SU-DHL-6 (cell line): ENCODE data around the gene PTPRG.

Source experiments
- H2AFZ ChIP-seq: fragments of 200-600 bp; sonication (generic); 2 replicates; pipeline ENCODE4 v1.6.1; 2014; ENCODE audit warnings: low read depth, mild to moderate bottlenecking, moderate library complexity, mixed read lengths, antibody characterized with exemption, low read length; ENCODE audit not compliant: severe bottlenecking
- H3F3A ChIP-seq: fragments of 200-600 bp; shearing (Covaris generic); 2 replicates; pipeline ENCODE4 v1.6.0; 2016; ENCODE audit warnings: antibody characterized with exemption, mild to moderate bottlenecking; ENCODE audit not compliant: insufficient read depth
- H3K27ac ChIP-seq: fragments of 200-600 bp; sonication (generic); 2 replicates; pipeline ENCODE4 v1.5.1; 2016; ENCODE audit warnings: low read depth, mild to moderate bottlenecking, low read length, moderate library complexity, mixed read lengths
- H3K27me3 ChIP-seq: fragments of 200-600 bp; sonication (generic), shearing (Covaris generic); 2 replicates; pipeline ENCODE4 v1.6.0; 2014; ENCODE audit warnings: mild to moderate bottlenecking, low read length
- H3K36me3 ChIP-seq: fragments of 200-600 bp; sonication (generic); 2 replicates; pipeline ENCODE4 v1.6.1; 2014; ENCODE audit warnings: mild to moderate bottlenecking, low read length, mixed read lengths
- H3K4me2 ChIP-seq: fragments of 300-600, 200-600 bp; shearing (Covaris generic), sonication (generic); 2 replicates; pipeline ENCODE4 v1.6.0; 2014; ENCODE audit warnings: low read length, low read depth, mild to moderate bottlenecking; ENCODE audit not compliant: poor library complexity, severe bottlenecking
- H3K4me3 ChIP-seq: fragments of 200-600 bp; sonication (generic); 2 replicates; pipeline ENCODE4 v1.5.1; 2014; ENCODE audit warnings: antibody characterized with exemption, low read length, mild to moderate bottlenecking, mixed read lengths; ENCODE audit not compliant: insufficient read depth, poor library complexity, severe bottlenecking
- H3K79me2 ChIP-seq: fragments of 200-600 bp; sonication (generic); 2 replicates; pipeline ENCODE4 v1.6.1; 2014; ENCODE audit warnings: mild to moderate bottlenecking, low read length, moderate library complexity; ENCODE audit not compliant: insufficient read depth
- H3K9ac ChIP-seq: fragments of 200-600 bp; sonication (generic); 2 replicates; pipeline ENCODE4 v1.7.0; 2014; ENCODE audit warnings: mild to moderate bottlenecking, low read length
- H3K9me2 ChIP-seq: fragments of 200-600 bp; sonication (generic); replicated peaks from 2 replicates; pipeline ENCODE4 v1.6.1; 2014; ENCODE audit warnings: low read length; ENCODE audit not compliant: insufficient read depth
- H3K9me3 ChIP-seq: fragments of 200-600 bp; sonication (generic); 2 replicates; pipeline ENCODE4 v1.6.1; 2014; ENCODE audit warnings: low read length, mixed read lengths; ENCODE audit not compliant: insufficient read depth
- H4K20me1 ChIP-seq: fragments of 200-600 bp; sonication (generic); 2 replicates; pipeline ENCODE4 v1.6.1; 2014; ENCODE audit warnings: low read depth, mild to moderate bottlenecking, antibody characterized with exemption, low read length, moderate library complexity, mixed read lengths
- CTCF ChIP-seq: fragments of 200-600 bp; sonication (generic); IDR thresholded peaks from one replicate; pipeline ENCODE4 v1.5.1; 2017; ENCODE audit warnings: antibody characterized with exemption, mild to moderate bottlenecking, low read length, moderate library complexity; ENCODE audit not compliant: insufficient read depth, poor library complexity, severe bottlenecking
- EZH2phosphoT487 ChIP-seq: fragments of 200-600 bp; sonication (generic), shearing (Covaris generic); conservative IDR thresholded peaks from 2 replicates; pipeline ENCODE4 v1.6.1; 2018; ENCODE audit warnings: mild to moderate bottlenecking, antibody characterized with exemption, low read length, moderate library complexity, mixed read lengths

PTPRG gene

GRCh38 chr3:61608711-61609110, 47.3 kb downstream of the PTPRG start:
- no peaks in the 10 kb centered on the region for H3K9me2 ChIP-seq
- H3K79me2 ChIP-seq: no peaks in the 10 kb centered on the region
- no peak overlapping the region for H3K4me2 ChIP-seq
- H2AFZ ChIP-seq: no peak overlapping the region
- no peak overlapping the region for H3K27ac ChIP-seq
- H3K9me3 ChIP-seq: no peaks in the 10 kb centered on the region
- no peaks in the 10 kb centered on the region for H3F3A ChIP-seq
- H3K4me3 ChIP-seq: no peak overlapping the region
- no peaks in the 10 kb centered on the region for H3K36me3 ChIP-seq
- no peak overlapping the region for H3K9ac ChIP-seq
- no peaks in the 10 kb centered on the region for H4K20me1 ChIP-seq
- TF ChIP-seq EZH2phosphoT487: no peak
- no peak for TF ChIP-seq CTCF
- no peaks in the 10 kb centered on the region for H3K27me3 ChIP-seq

GRCh38 chr3:61610316-61610715, 48.9 kb downstream of the PTPRG start:
- no peaks in the 10 kb centered on the region for H4K20me1 ChIP-seq
- no peak overlapping the region for H3K4me2 ChIP-seq
- H3K27me3 ChIP-seq: no peaks in the 10 kb centered on the region

GRCh38 chr3:61612211-61613194, 51.1 kb downstream of the PTPRG start:
- Histone ChIP-seq H3K36me3 (no peaks in the 10 kb centered on the region), H3K9ac (no peak overlapping the region), H4K20me1 (no peaks in the 10 kb centered on the region), H3K4me3 (no peak overlapping the region), H3K27ac (no peak overlapping the region), H3F3A (no peaks in the 10 kb centered on the region), H3K27me3 (no peaks in the 10 kb centered on the region), H3K79me2 (no peaks in the 10 kb centered on the region), H3K9me3 (no peaks in the 10 kb centered on the region), H3K4me2 (no peak overlapping the region), H3K9me2 (no peaks in the 10 kb centered on the region), H2AFZ (no peak overlapping the region)
- TF ChIP-seq CTCF (no peak), EZH2phosphoT487 (no peak)

More at GRCh38 chr3:61610316-61610715, 48.9 kb downstream of the PTPRG start:
- Histone ChIP-seq H3K9ac (no peak overlapping the region), H3K9me3 (no peaks in the 10 kb centered on the region), H2AFZ (no peak overlapping the region), H3K79me2 (no peaks in the 10 kb centered on the region), H3K4me3 (no peak overlapping the region), H3F3A (no peaks in the 10 kb centered on the region), H3K27ac (no peak overlapping the region), H3K9me2 (no peaks in the 10 kb centered on the region), H3K36me3 (no peaks in the 10 kb centered on the region)
- no peak for TF ChIP-seq EZH2phosphoT487
- no peak for TF ChIP-seq CTCF
